Measurements from ENCODE around the gene HNRNPCL1.
"Not testable (repeated sequence)": the region's sequence is repeated elsewhere in the genome, so short reads cannot be mapped to it uniquely, and the experiment has no call there.

HNRNPCL1 gene

GRCh38 chr1:12848620-12849019 lies at the start of gene HNRNPCL1:
TSS of gene HNRNPCL1 (minus strand) at chr1:12848720. CDS start at chr1:12848289, 431 bp downstream.
- not testable (repeated sequence) for DNase-seq

DNA sequence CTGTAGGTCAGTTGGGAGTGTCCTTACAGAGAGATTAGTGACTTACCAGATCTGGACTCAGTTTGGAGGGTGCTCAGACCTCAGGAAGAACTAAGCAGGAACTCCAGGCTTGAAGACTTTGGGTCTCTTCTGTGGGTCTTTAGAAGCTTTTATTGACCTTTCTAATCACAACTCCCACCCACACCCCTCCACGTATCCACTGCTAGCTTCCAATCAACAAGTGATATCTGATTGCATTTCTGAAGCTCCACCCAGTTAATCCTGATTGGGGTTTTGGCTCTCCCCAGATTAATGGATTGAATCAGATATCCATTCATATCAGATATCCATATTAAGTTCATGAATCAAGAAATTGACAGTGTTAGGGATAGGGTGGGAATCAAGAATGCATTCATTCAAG lies 49.6 kb upstream of the HNRNPCL1 start, which contains the start of gene PRAMEF10:
PRAMEF10 (minus strand) TSS at position 101 of the 400 bp plus-strand sequence. CDS start 2,423 bp downstream, outside the sequence.
- not testable (repeated sequence) for DNase-seq

DNA sequence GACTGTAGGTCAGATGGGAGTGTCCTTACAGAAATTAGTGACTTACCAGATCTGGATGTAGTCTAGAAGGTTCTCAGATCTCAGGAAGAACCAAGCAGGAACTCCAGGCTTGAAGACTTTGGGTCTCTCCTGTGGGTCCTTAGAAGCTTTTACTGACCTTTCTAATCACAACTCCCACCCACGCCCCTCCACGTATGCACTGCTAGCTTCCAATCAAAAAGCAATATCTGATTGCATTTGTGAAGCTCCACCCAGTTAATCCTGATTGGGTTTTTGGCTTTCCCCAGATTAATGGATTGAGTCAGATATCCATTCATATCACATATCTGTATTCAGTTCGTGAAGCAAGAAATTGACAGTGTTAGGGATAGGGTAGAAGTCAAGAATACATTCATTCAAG lies 37.6 kb upstream of the HNRNPCL1 start, which contains the start of gene PRAMEF4:
PRAMEF4 (minus strand) TSS at position 101 of the 400 bp plus-strand sequence. CDS start 2,807 bp downstream, outside the sequence.
- not testable (repeated sequence) for DNase-seq

DNA sequence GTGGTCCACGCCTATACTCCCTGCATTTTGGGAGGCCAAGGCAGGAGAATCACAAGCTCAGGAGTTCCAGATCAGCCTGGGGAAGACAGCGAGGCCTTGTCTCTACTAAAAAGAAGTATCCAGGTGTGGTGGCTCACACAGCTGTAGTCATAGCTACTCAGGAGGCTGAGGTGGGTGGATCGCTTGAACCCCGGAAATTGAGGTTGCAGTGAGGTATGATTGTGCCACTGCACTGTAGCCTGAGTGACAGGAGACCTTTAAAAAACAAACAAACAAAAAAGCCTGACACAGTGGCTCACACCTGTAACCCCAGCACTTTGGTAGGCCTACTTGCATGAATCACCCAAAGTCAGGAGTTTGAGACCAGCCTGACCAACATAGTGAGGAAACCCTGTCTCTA lies 29.9 kb upstream of the HNRNPCL1 start:
- DNase-seq = not testable (repeated sequence)

DNA sequence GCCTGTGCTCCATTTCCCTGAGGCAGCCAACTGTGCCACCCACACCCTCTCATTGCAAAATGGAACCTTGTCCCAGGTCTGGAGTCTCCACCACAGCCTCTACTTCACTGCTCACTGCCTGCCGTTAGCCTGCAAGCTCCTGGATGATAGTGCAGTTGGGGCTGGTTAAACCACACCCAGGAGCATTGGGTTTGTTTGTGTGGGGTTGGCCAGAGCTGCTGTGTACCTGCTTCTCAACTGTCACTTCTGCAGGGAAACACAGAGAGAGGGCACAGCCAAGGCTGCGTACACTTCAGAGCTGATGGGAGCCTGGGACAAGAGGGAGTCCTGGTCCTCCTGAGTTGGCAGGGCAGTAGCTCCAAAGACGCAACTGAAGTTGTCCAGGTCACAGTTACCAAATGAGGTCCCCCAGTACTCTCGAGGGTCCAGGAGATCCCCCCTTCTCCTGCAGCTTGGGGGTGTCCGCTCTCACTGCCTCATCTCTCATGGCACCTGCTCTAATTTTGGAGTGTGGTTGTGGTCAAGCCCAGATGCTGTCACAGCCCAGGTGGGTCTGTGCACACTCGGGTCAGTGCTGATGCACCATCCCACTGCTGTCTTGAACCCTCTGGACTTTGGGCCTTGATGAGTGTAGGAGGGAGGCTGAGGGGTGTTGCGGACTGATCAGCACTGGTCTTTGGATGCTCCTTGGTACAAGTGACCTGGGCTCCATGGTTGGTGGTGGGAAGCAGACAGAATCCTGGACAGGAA lies 14.8 kb upstream of the HNRNPCL1 start:
- DNase-seq = not testable (repeated sequence)

DNA sequence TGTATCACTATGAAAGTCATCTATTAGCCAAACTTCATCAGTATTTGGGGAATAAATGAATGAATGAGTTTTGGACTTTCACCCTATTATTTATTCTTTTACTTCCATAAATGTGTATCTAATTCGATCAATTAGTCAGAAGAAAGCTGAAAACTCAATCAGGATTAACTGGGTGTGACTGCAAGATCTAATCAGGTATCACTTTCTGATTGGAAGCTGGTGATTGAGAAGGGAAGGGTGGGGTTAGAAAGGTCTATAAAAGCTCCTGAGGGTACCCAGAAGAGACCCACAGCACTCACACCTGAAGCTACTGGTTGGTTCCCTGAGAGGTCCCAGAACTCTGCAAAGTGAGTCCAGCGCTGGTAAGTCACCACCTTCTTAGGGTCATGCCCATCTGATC lies 8.3 kb upstream of the HNRNPCL1 start, which contains the start of gene PRAMEF2:
PRAMEF2 (plus strand) TSS at position 301 of the 400 bp plus-strand sequence. CDS start 1,924 bp downstream, outside the sequence.
- DNase-seq = not testable (repeated sequence)

DNA sequence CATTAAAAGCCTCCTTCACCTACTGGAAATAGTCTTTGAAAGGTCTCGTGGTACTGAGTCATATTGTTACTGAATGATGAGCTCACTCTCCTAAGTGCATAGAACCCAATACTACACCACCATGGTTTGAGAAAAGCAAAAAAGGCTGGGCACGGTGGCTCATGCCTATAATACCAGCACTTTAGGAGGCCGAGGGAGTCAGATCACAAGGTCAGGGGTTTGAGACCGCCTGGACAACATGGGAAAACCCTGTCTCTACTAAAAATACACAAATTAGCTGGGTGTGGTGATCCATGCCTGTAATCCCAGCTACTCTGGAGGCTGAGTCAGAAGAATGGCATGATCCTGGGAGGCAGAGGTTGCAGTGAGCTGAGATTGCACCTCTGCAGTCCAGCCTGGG lies 3.3 kb upstream of the HNRNPCL1 start:
- no peak for DNase-seq

GRCh38 chr1:12833251-12833650 lies 15.3 kb downstream of the HNRNPCL1 start:
- not testable (repeated sequence) for DNase-seq

- not testable (repeated sequence) for DNase-seq
These were observed 17.2 kb downstream of the HNRNPCL1 start, which contains the start of gene PRAMEF11 for GRCh38 chr1:12831310-12831709. TSS of gene PRAMEF11 (minus strand) at chr1:12831410. CDS start at chr1:12828789, 2,621 bp downstream.

- DNase-seq = not testable (repeated sequence)
These were observed 29.5 kb downstream of the HNRNPCL1 start for GRCh38 chr1:12819061-12819460.

GRCh38 chr1:12811409-12811784 lies 37.1 kb downstream of the HNRNPCL1 start:
- no peak for DNase-seq

DNA sequence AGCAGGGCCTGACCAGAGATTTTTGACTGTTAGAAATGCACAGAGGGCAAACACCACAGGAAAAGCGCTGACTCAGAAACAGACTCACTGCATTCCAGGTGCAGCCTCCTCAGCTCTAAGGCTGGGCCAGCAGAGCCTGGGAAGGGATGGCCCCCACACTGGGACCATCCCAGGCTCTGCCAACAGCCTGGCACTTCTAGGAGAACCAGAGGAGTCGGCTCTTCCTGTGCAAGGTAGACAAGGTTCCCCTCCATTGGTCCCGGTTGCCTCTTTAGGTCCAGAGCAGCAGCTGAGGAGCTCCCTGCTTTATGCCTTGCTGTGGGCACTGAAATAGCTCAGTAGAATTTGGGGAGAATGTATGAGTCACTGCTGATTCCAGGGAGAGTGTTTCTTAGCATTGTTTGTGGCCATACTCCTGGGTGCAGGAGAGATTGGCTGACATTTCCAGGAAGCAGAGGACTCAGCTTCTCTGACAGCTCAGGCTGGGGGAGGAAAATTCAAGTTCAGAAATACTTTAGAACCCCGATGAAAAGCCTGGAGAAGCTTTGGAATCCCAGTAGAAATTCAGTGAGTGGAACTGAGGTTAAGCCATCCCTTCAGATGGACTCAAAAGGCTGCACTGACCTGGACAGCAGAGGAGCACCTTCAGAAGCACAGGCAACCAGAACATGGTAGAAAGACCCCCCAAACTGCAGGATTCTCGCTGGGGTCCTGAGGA lies 37.7 kb downstream of the HNRNPCL1 start:
- DNase-seq = no peak

GRCh38 chr1:12809933-12810332 lies 38.6 kb downstream of the HNRNPCL1 start:
- no peak for DNase-seq

DNA sequence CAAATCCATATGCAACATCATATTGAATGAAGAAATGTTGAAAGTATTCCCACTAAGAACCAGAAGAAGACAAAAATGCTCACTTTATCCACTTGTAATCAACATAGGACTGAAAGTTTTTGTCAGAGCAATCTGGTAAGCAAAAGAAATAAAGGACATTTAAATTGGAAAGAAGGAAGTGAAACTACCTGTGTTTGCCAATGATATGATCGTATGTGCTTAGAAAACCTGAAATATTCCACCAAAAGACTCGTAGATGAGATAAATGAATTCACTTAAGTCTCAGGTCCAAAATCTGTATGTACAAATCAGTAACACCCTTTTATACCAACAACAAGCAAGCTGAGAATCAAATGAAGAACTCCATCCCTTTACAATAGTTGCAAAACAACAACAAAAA lies 48.8 kb downstream of the HNRNPCL1 start:
- no peak for DNase-seq

DNA sequence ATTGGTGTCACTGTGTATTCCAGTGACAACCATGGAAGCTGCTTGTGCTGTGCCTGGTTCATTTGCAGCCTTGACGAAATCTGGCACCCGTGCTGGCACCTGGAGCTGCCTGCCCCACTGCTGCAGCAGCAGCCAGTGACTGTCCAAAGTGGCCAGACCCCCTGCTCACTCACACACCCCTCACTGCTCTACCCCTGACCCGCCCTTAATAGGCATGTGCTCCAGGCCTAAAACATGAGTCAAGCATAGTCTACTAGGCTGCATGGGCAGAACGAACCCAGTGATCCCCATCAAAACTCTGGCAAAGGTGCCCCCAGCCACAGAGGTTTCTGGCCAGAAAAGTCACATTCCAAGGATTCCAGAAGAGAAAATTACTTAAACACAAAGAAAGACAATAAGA lies 49.6 kb downstream of the HNRNPCL1 start:
- no peak for DNase-seq
